ENCODE results near the gene TMEM150B. TPM values are rescaled to one million over a fixed set of nuclear protein-coding genes. Genes with fewer than 3 reads are reported as not detected.

Gene TMEM150B
- total RNA-seq, 1 donor from 2014 or later = not detected

DNA sequence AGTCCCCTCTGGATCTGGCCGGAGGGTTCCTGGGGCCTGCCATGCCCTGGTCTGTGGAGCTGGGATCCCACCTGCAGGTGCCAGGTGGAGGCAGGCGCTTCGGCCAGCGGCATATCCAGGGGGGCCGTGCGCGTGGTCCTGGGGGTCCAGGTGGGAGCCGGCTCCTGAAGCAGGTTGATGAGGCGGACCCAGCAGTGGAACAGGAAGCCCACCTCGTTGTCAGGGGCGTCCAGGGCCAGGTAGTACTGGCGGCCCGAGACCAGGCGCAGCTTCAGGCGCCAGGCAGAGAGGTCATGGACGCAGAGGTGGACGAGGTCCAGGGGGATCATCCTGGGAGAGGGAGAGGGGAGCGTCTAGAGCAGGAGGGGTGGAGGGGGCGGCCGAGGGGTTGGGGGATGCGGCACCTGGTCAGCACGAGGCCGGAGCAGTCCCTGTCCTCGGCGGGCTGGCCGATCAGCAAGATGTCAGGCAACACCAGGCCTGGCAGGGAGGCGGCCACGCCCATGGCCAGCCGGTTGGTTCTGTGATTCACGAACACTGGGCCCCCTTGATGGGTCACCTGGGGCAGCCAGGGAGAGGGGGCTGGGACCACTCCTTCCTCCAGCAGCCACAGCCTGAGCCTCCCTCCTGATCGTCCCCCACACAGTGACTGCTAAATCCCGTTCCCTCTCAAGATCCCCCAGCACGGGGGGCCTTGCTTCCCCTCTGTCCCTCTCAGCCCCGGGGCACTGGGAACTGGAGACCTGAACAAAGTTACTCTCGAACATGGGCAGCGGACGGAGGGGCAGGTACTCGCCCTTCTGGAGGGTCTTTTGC lies 37.2 kb upstream of the TMEM150B start:
- H3K27ac Mint-ChIP-seq (ENCODE audit: unreplicated experiment) = no peak overlapping the region
- peaks cover 3% of the 10 kb centered on the region for H3K36me3 Mint-ChIP-seq (ENCODE audit: low read depth, unreplicated experiment)
- H3K9me3 Mint-ChIP-seq (ENCODE audit: unreplicated experiment) = no peaks in the 10 kb centered on the region
- H3K4me1 Mint-ChIP-seq (ENCODE audit: unreplicated experiment) = no peaks in the 10 kb centered on the region
- peaks cover 15% of the 10 kb centered on the region for H3K27me3 Mint-ChIP-seq (ENCODE audit: unreplicated experiment)
- no peak overlapping the region for H3K4me3 Mint-ChIP-seq (ENCODE audit: unreplicated experiment)
- DNase-seq (ENCODE audit: low spot score) = no peak
- TF ChIP-seq CTCF (IDR thresholded peaks at IDR 0.05; ENCODE audit: unreplicated experiment) = no peak

- no peak overlapping the region for H3K27ac Mint-ChIP-seq (ENCODE audit: unreplicated experiment)
- peaks cover 3% of the 10 kb centered on the region for H3K36me3 Mint-ChIP-seq (ENCODE audit: low read depth, unreplicated experiment)
- no peak overlapping the region for H3K4me3 Mint-ChIP-seq (ENCODE audit: unreplicated experiment)
- no peaks in the 10 kb centered on the region for H3K9me3 Mint-ChIP-seq (ENCODE audit: unreplicated experiment)
- H3K27me3 Mint-ChIP-seq (ENCODE audit: unreplicated experiment) = peaks cover 16% of the 10 kb centered on the region
- DNase-seq (ENCODE audit: low spot score) = no peak
- H3K4me1 Mint-ChIP-seq (ENCODE audit: unreplicated experiment) = no peaks in the 10 kb centered on the region
- no peak for TF ChIP-seq CTCF (IDR thresholded peaks at IDR 0.05; ENCODE audit: unreplicated experiment)
These were observed 35.8 kb upstream of the TMEM150B start for GRCh38 chr19:55360902-55361301.

- Mint-ChIP-seq H3K36me3 (ENCODE audit: low read depth, unreplicated experiment) (peaks cover 3% of the 10 kb centered on the region), H3K27ac (ENCODE audit: unreplicated experiment) (no peak overlapping the region), H3K27me3 (ENCODE audit: unreplicated experiment) (peaks cover 22% of the 10 kb centered on the region), H3K4me3 (ENCODE audit: unreplicated experiment) (no peak overlapping the region), H3K9me3 (ENCODE audit: unreplicated experiment) (no peaks in the 10 kb centered on the region), H3K4me1 (ENCODE audit: unreplicated experiment) (no peaks in the 10 kb centered on the region)
- no peak for DNase-seq (ENCODE audit: low spot score)
- TF ChIP-seq CTCF (IDR thresholded peaks at IDR 0.05; ENCODE audit: unreplicated experiment) = no peak
These were observed 34.1 kb upstream of the TMEM150B start for GRCh38 chr19:55358943-55359908.

DNA sequence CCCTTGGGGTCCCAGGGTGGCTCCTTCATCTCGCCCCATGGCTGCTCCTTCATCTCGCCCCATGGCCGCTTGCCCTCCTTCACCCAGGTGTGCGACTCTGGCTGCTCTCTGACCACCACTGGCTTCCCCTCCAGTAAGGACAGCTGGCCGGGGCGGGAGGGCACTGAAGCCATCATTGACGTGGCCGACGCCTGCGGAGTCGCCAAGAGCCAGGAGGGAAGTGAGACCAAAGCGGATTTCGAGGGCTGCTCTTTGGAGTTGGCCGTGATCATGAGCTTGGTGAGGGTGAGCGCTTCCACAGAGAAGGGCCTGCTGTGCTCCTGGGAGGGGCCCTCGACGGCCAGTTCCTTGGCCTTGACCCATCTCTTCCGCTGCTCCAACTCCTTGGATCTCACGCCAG lies 33.4 kb upstream of the TMEM150B start:
- H3K27ac Mint-ChIP-seq (ENCODE audit: unreplicated experiment) = no peak overlapping the region
- no peaks in the 10 kb centered on the region for H3K9me3 Mint-ChIP-seq (ENCODE audit: unreplicated experiment)
- no peak for TF ChIP-seq CTCF (IDR thresholded peaks at IDR 0.05; ENCODE audit: unreplicated experiment)
- H3K4me1 Mint-ChIP-seq (ENCODE audit: unreplicated experiment) = no peaks in the 10 kb centered on the region
- DNase-seq (ENCODE audit: low spot score) = no peak
- H3K27me3 Mint-ChIP-seq (ENCODE audit: unreplicated experiment) = peaks cover 17% of the 10 kb centered on the region
- no peak overlapping the region for H3K4me3 Mint-ChIP-seq (ENCODE audit: unreplicated experiment)
- H3K36me3 Mint-ChIP-seq (ENCODE audit: low read depth, unreplicated experiment) = peaks cover 3% of the 10 kb centered on the region

All from endothelial cell (in vitro differentiated cells).